GM12874 (cell line): ENCODE data around the gene ADRB1.

ENCODE experiments used
- CTCF ChIP-seq: IDR thresholded peaks from 2 replicates; pipeline ENCODE4 v1.5.1; 2011; ENCODE audit warnings: low read depth, mild to moderate bottlenecking, control low read depth, low read length, moderate library complexity; ENCODE audit not compliant: insufficient read depth

ADRB1 gene

DNA sequence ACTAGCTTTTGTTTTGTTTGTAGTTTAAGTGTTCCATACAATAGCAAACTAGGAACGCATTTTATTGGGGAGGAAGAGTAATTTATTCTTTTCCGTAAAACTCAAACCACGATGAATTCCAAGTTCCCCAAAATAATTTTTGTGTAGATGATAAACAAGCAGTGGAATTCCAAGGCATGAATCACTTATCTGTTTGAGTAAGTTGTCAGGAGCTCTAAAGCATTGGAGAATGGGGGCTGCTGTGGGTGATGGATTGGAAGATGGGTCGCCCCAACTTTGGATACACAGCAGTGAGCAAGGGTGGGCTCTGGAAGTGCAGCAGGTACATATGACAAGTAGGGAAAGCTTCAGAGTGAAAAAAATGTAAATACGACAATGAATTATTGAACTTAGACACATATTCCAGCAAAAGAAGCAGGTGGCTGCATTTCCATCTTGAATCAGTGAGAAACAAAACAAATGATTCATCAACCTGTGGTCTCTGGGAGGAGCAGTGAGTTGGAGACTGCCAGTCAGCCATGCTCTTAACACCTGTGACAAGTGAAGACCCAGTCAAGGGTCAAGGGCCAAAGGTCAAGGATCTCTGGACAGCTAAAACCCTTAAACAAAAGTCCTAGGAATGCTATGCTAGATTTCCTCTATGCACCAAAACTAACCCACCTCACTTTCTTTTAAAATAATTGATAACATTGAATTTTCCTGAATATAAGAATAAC, 34.2 kb upstream of the ADRB1 start:
- TF ChIP-seq CTCF = no peak

- TF ChIP-seq CTCF = no peak
Observed at GRCh38 chr10:114010316-114010715, 33.4 kb upstream of the ADRB1 start.

DNA sequence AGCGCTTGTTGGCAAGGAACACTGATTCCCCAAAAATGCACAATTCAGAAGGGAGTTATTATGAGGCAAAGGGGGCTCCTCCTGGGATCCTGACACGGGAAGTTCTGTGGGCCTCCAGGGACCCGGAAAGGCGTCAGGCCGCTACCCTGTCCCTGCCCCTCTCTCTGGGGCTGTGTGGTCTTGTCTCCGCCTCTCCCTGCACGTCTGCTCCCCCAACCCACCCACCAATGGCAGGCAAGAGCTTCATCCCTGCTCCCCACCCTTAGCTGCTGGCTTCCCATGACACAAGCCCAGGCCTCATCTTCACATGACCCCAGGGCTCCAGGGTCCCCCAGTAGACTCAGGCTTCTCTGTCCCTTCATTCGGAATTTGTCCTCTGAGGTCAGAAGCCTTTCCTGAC, 31.0 kb upstream of the ADRB1 start:
- no peak for TF ChIP-seq CTCF

DNA sequence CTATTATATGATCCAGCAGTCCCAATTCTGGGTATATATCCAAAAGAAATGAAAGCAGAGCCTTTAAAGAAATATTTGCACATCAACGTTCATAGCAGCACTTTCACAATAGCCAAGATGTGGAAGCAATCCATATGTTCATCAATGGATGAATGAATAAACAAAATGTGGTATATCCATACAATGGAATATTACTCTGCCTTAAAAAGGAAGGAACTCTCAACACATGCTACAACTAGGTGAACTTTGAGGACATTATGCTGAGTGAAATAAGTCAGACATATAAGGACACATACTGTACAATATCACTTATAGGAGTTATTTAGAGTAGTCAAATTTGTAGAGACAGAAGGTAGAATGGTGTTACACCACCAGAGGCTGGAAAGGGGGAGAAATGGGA, 28.0 kb upstream of the ADRB1 start:
- no peak for TF ChIP-seq CTCF

DNA sequence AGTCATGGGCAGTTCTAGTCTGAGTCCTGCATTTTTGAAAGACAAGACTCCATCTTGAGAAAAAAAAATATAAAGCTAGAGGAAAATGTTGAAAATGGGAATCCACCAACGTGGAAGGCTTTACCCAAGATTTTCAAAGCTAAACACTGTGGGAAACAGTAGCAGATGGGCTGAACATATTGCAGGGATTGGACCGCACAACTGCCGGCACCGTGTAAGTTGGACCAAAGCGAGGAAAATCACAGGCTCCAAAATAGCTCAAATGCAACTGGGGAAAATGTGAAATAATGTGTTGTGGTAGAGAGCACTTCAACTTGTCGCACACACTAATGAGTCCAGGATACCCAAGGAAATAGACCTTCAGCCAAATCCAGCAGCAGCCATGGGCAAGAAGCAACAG, 26.4 kb upstream of the ADRB1 start:
- no peak for TF ChIP-seq CTCF

DNA sequence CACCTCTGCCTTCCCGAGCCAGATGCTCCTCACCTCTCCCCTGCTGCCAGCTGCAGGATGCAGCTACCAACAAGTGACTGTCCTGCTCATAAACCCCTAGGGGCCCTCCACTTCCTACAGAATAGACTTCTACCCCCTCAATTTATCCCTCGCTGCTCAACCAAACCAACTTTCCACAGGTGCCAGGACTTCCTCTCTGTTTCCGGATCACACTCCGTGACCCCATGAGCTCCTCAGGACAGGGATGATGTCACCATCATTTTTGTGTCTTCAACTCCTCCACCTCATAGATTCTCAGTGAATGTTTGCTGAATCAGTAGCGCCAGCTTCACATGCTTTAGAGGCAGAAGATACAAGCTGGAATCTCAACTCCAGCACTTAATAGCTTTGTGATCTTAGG, 25.8 kb upstream of the ADRB1 start:
- no peak for TF ChIP-seq CTCF

DNA sequence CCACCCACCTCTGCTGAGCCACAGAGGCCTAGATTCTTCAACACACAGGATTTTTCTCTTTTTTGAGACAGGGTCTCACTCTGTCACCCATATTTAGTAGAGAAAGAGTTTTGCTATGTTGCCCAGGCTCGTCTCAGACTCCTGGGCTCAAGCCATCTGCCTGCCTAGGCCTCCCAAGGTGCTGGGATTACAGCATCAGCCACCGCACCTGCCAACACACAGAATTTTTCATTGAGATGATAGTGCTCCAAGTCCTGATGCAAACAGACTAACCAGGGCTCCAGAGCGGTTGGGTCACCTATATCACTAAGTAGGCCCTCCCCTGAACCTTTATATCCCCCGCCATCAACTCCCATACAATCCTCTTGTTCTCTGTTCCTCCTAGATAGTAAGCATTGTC, 24.4 kb upstream of the ADRB1 start:
- TF ChIP-seq CTCF = no peak

GRCh38 chr10:114021154-114021553, 22.5 kb upstream of the ADRB1 start:
- no peak for TF ChIP-seq CTCF
